ENCODE data around the gene VAV1.
A peak's percentile ranks its signal among the peaks of the same experiment; 100 is the strongest.

The VAV1 gene

DNA sequence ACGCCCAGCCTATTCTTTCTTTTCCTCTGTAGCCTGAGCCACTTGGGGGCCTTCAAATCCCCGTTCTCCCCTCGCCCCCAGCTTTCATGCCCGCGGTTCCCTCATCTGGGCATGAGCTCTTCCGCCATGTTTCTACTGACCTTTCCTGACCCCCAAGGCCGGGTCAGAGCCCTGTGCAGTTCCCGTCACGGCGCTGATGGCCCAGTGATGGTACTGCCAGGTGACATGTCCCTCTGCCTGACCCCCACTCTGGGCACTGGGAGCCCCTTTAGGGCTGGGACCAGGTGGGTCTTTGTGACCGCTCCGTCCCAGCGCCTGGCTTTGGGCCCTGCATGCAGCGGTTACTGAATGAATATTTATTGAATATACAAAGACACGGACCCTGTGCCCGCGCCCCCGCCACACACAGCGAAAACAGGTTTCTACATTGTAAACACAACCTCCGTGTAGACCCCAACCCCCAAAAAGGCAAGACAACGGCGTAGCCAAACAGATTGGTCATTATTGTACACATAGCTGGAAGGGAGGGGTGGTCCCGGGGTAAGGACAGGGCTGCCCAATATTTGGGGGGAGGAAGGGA, 42.8 kb upstream of the VAV1 start:
- H3K27me3 ChIP-seq: no peaks in the 10 kb centered on the region
- H3K4me2 ChIP-seq: peak overlapping the region in 7 of 11 experiments; percentile 82 to 93 (median 86); a peak in 13 of 22 replicates
- peaks cover 9 to 44% (median 36%) of the 10 kb centered on the region in 11 experiments; a peak in 21 of 22 replicates for H3K36me3 ChIP-seq
- H3K9me3 ChIP-seq (replicated peaks in 1 of 11): no peaks in the 10 kb centered on the region; a peak in 1 of 22 replicates
- peaks cover 23 to 57% (median 44%) of the 10 kb centered on the region in 10 experiments for H3K4me1 ChIP-seq
- H3K4me3 ChIP-seq: no peak overlapping the region
- peaks cover 0 to 21% (median 0%) of the 10 kb centered on the region in 11 experiments; a peak in 5 of 22 replicates for H4K20me1 ChIP-seq
- H3K27ac ChIP-seq: peak overlapping the region in 7 of 11 experiments; percentile 64 to 82 (median 77); a peak in 10 of 22 replicates
- peak overlapping the region in 2 of 11 experiments; percentile 40 to 70; a peak in 2 of 22 replicates for H3K9ac ChIP-seq
- no peak for TF ChIP-seq Cebpa-rat (IDR thresholded peaks at IDR 0.05)

- no peak for TF ChIP-seq Cebpa-rat (IDR thresholded peaks at IDR 0.05)
- H3K27ac ChIP-seq: peak overlapping the region in 4 of 11 experiments; percentile 74 to 82 (median 78); a peak in 7 of 22 replicates
- no peaks in the 10 kb centered on the region for H3K27me3 ChIP-seq
- peaks cover 9 to 49% (median 36%) of the 10 kb centered on the region in 11 experiments; a peak in 21 of 22 replicates for H3K36me3 ChIP-seq
- H3K4me2 ChIP-seq: peak overlapping the region in 4 of 11 experiments; percentile 82 to 92 (median 88); a peak in 8 of 22 replicates
- no peak overlapping the region for H3K4me3 ChIP-seq
- H3K9me3 ChIP-seq (replicated peaks in 1 of 11): no peaks in the 10 kb centered on the region; a peak in 1 of 22 replicates
- H4K20me1 ChIP-seq: peaks cover 0 to 23% (median 0%) of the 10 kb centered on the region in 11 experiments; a peak in 5 of 22 replicates
- H3K9ac ChIP-seq: no peak overlapping the region
- peaks cover 19 to 56% (median 42%) of the 10 kb centered on the region in 10 experiments for H3K4me1 ChIP-seq
Observed at GRCh38 chr19:6730153-6730804, 42.2 kb upstream of the VAV1 start.

- no peak overlapping the region for H3K4me2 ChIP-seq
- no peak overlapping the region for H3K9ac ChIP-seq
- H3K27me3 ChIP-seq: no peaks in the 10 kb centered on the region
- H3K36me3 ChIP-seq: peaks cover 9 to 54% (median 38%) of the 10 kb centered on the region in 11 experiments; a peak in 21 of 22 replicates
- H3K4me1 ChIP-seq: peaks cover 25 to 56% (median 42%) of the 10 kb centered on the region in 10 experiments
- no peaks in the 10 kb centered on the region; a peak in 1 of 22 replicates for H3K9me3 ChIP-seq (replicated peaks in 1 of 11)
- TF ChIP-seq Cebpa-rat (IDR thresholded peaks at IDR 0.05): no peak
- no peak overlapping the region for H3K4me3 ChIP-seq
- H3K27ac ChIP-seq: no peak overlapping the region
- H4K20me1 ChIP-seq: peaks cover 0 to 31% (median 0%) of the 10 kb centered on the region in 11 experiments; a peak in 6 of 22 replicates
Observed at GRCh38 chr19:6730941-6731670, 41.4 kb upstream of the VAV1 start.

DNA sequence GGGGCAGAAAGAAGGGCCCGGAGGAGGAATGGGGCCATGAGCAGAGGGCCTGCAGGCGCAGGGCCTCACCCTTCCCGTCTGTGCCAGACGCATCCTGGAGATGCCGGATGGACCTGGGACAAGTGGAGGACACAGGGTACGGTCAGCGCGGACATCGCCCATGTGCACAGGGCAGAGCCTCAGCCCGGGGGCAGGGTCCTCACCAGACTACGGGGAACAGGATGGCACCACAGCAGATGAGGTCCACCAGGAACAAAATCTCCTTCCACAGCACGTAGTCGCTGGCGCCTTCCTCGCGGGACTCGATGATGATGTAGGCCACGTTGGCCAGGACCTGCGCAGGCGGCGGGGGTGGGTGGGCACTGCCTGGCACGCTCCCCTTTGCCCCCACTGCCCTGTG, 40.7 kb upstream of the VAV1 start:
- peaks cover 0 to 31% (median 0%) of the 10 kb centered on the region in 11 experiments; a peak in 6 of 22 replicates for H4K20me1 ChIP-seq
- H3K9ac ChIP-seq: no peak overlapping the region; a peak in 1 of 22 replicates
- H3K27me3 ChIP-seq: no peaks in the 10 kb centered on the region
- H3K4me1 ChIP-seq: peaks cover 28 to 51% (median 42%) of the 10 kb centered on the region in 10 experiments
- no peak overlapping the region for H3K4me3 ChIP-seq
- peaks cover 9 to 54% (median 38%) of the 10 kb centered on the region in 11 experiments; a peak in 21 of 22 replicates for H3K36me3 ChIP-seq
- H3K9me3 ChIP-seq (replicated peaks in 1 of 11): no peaks in the 10 kb centered on the region; a peak in 1 of 22 replicates
- no peak for TF ChIP-seq Cebpa-rat (IDR thresholded peaks at IDR 0.05)
- H3K27ac ChIP-seq: no peak overlapping the region; a peak in 1 of 22 replicates
- no peak overlapping the region for H3K4me2 ChIP-seq

DNA sequence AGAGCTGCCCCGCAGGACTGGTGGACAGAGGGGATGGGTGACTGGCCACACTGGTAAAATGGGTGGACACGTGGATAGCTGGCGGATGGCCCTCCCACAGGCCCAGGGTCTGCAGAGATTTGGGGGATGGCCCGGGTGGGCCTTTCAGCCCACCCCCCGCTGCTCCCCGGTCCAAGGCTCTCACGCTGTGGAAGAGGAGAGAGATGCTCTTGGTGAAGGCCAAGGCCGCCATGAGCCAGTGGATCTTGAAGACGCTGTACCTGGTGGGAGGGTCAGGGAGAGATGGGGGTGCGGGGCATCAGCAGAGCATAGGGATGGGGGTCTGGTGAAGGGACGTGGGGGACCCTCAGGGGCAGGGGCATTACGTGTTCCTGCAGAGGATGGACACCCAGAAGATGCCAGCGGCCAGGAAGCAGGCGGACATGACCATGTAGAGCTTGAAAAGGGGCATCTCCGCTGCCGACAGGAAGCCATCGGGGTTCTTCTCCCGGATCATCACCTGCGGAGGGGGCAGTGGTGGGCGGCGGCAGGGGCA, 39.6 kb upstream of the VAV1 start:
- Histone ChIP-seq H3K9ac (no peak overlapping the region), H4K20me1 (peaks cover 0 to 31% (median 0%) of the 10 kb centered on the region in 11 experiments; a peak in 6 of 22 replicates), H3K27ac (no peak overlapping the region), H3K36me3 (peaks cover 9 to 54% (median 38%) of the 10 kb centered on the region in 11 experiments; a peak in 21 of 22 replicates), H3K4me1 (peaks cover 25 to 42% (median 37%) of the 10 kb centered on the region in 10 experiments), H3K4me3 (no peak overlapping the region), H3K9me3 (replicated peaks in 1 of 11) (no peaks in the 10 kb centered on the region), H3K27me3 (no peaks in the 10 kb centered on the region), H3K4me2 (no peak overlapping the region)
- no peak for TF ChIP-seq Cebpa-rat (IDR thresholded peaks at IDR 0.05)

GRCh38 chr19:6733338-6734095, 39.0 kb upstream of the VAV1 start:
- no peak overlapping the region for H3K27ac ChIP-seq
- no peaks in the 10 kb centered on the region for H3K9me3 ChIP-seq (replicated peaks in 1 of 11)
- H4K20me1 ChIP-seq: peaks cover 0 to 31% (median 0%) of the 10 kb centered on the region in 11 experiments; a peak in 6 of 22 replicates
- H3K4me1 ChIP-seq: peaks cover 25 to 42% (median 37%) of the 10 kb centered on the region in 10 experiments
- no peak overlapping the region for H3K9ac ChIP-seq
- H3K4me3 ChIP-seq: no peak overlapping the region
- TF ChIP-seq Cebpa-rat (IDR thresholded peaks at IDR 0.05): no peak
- H3K27me3 ChIP-seq: no peaks in the 10 kb centered on the region
- H3K4me2 ChIP-seq: no peak overlapping the region
- H3K36me3 ChIP-seq: peaks cover 9 to 54% (median 38%) of the 10 kb centered on the region in 11 experiments; a peak in 21 of 22 replicates

- Histone ChIP-seq H3K36me3 (peaks cover 9 to 54% (median 38%) of the 10 kb centered on the region in 11 experiments; a peak in 21 of 22 replicates), H3K9ac (no peak overlapping the region), H3K4me2 (no peak overlapping the region), H3K4me3 (no peak overlapping the region), H3K27me3 (no peaks in the 10 kb centered on the region), H4K20me1 (peaks cover 0 to 31% (median 0%) of the 10 kb centered on the region in 11 experiments; a peak in 6 of 22 replicates), H3K27ac (no peak overlapping the region), H3K9me3 (replicated peaks in 1 of 11) (no peaks in the 10 kb centered on the region), H3K4me1 (peaks cover 29 to 42% (median 37%) of the 10 kb centered on the region in 10 experiments)
- TF ChIP-seq Cebpa-rat (IDR thresholded peaks at IDR 0.05): no peak
Observed at GRCh38 chr19:6734096-6734696, 38.3 kb upstream of the VAV1 start.
